Stimulated activated CD4-positive, alpha-beta T cell treated with anti-CD3 and anti-CD28 coated beads, Interleukin-4, amount 100 ng/mL, for 4 hours (primary cell): ENCODE measurements around the gene TAS2R4.
"Not testable (repeated sequence)": the region's sequence is repeated elsewhere in the genome, so short reads cannot be mapped to it uniquely, and the experiment has no call there.

Experiments used
- DNase-seq, 2 experiments: peaks; one replicate each; pipeline ENCODE4 v3.0.0-alpha.2; 2020

TAS2R4 gene

DNA sequence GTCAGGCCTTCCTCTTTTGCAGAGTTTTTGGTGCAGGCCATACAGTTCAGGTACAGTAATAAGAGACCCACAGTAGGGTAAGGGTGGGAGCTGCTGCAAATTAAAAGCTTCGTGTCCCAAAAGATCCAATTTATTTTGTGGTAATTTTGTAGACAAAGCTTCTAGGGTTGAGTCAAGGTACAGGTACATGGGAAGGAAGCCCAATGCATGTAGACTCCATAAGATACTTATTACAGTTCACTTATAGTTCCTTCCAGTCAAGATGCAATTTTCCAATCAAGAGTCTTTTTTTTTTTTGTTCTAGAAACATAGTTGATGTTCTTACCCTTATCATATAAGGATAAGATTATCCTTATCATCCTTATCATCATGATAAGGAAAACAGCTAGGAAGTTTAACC, at the start of gene TAS2R4:
TSS of gene TAS2R4 (plus strand) at position 301 of the 400 bp plus-strand sequence. CDS start 1,815 bp downstream, outside the sequence.
- no peak for DNase-seq

DNA sequence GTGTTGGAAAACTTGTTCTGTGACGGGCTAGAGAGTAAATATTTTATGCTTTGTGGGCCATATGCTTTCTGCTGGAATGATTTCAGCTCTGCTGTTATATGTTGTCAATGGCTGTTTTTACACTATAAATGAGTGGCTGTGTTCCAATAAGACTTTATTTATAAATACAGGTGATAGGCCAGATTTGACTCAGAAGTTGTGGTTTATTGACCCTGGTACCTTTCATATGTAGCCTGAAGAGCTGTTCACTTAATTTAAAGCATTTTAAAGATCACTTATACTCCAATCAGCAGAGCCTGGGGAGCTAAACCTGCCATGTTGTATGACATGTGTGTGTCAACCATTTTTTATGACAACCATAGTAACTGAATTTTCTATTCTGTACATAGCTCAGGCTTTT, 47.5 kb upstream of the TAS2R4 start:
- DNase-seq: no peak

DNA sequence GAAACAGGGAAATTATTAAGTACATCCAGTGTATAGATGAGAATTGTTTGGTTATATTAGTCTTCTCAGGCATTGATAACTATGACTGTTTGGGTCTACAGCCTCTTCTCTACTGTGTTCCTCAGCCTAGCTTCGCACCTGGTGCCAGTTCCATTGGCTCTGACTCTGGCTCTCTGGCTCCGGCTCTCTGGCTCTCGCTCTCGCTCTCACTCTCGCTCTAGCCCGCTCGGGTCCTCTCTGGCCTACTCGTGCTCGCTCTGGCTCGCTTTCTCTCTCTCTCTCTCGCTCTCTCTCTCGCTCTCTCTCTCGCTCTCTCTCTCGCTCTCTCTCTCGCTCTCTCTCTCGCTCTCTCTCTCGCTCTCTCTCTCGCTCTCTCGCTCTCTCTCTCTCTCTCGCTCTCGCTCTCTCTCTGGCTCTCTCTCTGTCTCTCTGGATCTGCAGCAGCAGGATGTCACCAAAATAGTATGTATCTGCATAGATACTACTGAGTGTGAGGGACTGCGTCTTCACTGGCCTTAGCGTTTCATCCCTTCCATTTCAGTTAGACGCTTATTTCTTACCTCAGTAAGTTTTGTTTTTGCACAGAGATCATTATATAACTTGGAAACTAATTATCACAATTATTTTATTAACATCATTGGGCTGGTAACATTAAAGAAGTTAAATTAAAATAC, 44.9 kb upstream of the TAS2R4 start:
- no peak for DNase-seq

DNA sequence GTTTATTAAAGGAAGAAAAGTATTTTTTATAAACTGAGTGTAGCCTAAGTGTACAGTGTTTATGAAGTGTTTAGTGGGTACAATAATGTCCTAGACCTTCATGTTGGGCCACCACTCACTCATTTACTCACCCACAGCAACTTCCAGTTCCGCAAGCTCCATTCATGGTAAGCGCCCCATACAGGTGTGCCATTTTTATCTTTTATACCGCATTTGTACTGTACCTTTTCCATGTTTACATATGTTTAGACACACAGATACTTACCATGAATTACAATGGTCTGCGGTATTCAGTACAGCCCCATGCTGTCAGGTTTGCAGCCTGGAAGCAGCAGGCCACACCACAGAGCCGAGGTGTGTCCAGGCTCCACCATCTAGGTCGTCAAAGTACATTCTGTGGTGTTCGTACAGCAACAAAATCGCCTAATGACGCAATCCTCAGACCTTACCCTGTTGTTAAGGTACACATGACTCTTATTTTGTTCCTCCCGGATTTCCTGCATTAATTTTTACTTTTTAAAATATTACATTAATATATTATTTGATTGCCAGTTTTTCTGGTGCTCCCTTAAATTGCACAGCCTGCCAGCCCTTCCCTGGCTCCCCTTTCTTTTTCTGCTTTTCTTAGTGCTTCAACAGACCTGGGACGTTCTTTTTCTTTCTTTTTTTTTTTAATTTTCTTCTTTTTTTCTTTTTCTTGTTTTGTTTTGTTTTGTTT, 39.2 kb upstream of the TAS2R4 start:
- no peak for DNase-seq

DNA sequence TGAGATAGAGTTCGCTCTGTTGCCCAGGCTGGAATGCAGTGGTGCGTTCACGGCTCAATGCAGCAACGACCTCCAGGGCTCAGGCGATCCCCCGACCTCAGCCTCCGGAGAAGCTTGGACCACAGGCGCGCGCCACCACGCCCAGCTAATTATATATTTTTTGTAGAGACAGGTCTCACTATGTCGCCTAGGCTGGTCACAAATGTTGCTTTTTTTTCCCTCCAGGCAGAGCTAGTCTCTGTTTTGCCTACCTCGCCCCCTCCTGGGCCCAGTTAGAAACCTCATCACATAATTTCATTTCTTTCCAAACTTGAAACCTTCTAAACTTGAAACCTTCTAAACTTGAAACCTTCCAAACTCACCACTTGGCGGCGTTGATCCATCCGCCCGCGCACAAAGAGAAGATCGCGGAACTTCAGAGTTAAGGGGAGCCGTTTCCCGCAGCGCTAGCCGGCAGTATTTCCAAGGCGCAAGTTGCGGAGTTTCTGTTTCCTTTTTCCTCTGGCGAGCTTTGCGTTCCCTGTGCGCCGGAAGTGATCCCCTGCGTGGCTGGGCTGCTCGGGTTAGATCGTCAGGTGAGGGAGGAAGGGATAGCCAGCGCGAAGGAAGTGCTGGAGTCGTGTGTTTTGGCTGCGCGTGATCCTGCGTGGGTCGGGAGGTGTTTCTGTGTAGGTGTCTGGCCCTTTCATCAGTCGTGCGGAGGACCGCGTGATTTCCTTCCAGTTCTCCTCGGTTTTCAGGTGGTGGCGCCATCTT, 38.5 kb upstream of the TAS2R4 start, which contains the start of gene SSBP1:
TSS of gene SSBP1 (plus strand) at position 523 of the 756 bp plus-strand sequence. CDS start 809 bp downstream, outside the sequence.
- peak; percentile 79 to 93 for DNase-seq

- no peak for DNase-seq
Measured at GRCh38 chr7:141738592-141739013, 37.9 kb upstream of the TAS2R4 start.

DNA sequence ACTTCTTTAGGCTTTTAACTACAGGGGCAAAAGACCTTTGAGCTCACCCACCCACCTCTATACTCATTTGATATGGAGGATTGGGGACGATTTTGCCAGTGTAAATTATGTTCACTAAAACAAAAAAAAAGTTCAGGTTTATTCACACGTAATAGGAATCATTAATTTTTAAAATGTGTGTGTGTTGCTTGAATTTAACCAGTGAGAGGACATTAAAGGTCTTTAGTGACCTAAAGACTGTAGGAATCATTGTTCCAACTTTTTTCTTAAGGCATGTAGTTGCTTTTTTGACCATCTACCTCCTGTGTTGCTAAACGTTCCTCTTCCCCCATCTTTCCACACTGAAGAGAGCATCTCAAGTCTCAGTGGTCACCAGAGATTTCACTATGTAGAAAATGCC, 37.2 kb upstream of the TAS2R4 start:
- no peak for DNase-seq

- no peak for DNase-seq
Measured at GRCh38 chr7:141742229-141742628, 34.2 kb upstream of the TAS2R4 start.

DNA sequence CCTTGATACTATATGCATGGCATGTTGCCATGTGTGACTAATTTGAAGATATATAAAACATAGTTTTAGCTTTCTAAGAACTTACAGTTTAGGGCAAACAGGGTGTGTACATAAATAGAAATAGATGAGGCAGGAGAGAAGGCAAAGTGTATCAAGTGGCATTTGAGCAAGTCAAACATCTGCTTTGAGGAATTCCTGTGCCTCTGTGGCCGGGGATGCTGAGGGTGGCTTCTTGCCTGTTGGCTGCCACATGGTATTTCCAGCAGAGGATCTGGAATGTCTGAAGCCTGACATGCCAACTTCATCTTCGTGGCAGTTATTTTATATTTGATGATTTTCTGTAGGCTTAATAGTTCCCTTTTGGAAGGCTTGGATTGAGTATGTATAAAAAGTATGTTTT, 32.3 kb upstream of the TAS2R4 start:
- no peak for DNase-seq

- DNase-seq: no peak
Measured at GRCh38 chr7:141748396-141748795, 28.1 kb upstream of the TAS2R4 start.

GRCh38 chr7:141751904-141752303, 24.6 kb upstream of the TAS2R4 start:
- DNase-seq: not testable (repeated sequence)

GRCh38 chr7:141752634-141753033, 23.8 kb upstream of the TAS2R4 start:
- DNase-seq: no peak

GRCh38 chr7:141754939-141755338, 21.5 kb upstream of the TAS2R4 start:
- no peak for DNase-seq

GRCh38 chr7:141763797-141764196, 12.7 kb upstream of the TAS2R4 start, which contains the start of gene TAS2R3:
Gene TAS2R3 (plus strand): TSS chr7:141764097. CDS start chr7:141764159, 62 bp downstream.
- no peak for DNase-seq

DNA sequence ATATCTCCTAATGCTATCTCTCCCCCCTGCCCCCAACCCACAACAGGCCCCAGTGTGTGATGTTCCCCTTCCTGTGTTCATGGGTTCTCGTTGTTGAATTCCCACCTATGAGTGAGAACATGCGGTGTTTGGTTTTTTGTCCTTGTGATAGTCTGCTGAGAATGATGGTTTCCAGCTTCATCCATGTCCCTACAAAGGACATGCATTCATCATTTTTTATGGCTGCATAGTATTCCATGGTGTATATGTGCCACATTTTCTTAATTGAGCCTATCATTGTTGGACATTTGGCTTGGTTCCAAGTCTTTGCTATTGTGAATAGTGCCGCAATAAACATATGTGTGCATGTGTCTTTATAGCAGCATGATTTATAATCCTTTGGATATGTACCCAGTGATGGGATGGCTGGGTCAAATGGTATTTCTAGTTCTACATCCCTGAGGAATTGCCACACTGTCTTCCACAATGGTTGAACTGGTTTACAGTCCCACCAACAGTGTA, 6.3 kb upstream of the TAS2R4 start:
- DNase-seq: not testable (repeated sequence)

DNA sequence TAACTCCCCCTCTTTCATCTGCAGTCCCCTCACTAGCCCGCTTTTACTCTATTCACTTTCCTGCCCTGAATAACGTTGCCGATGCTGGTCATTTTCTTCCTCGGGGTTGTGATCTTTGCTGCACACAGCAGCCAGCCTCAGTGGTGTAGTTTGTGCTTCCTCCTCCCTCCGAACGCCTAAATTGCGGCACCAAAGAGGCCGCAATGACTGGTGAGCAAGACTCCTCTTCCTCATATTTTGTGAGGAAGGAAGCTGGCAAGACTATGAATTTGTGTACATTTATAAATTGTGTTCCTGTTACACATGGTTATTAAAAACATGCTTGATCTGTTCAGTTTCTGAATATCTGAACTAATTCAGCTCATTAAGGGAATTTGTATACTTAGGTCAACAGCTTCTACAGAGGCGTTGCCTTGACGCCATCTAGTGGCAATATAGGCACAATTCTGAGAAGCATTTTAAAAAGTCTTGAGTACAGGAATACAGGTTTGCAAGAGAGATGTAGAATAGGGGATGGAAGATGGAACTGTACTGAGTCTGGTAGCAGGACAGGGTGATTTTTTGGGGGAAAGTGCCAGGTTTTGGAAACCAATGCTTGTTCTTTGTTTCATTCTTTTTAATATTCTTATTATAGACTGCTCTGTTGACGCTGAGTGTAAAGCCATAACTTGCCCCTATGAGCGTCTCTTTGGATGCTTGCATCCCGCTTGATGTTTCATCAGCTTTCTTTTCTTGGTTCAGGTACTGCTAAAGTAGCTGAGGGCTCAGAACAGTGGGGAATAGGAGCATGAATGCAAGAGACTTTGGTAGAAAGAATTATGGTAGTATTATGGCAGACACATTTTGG, 9.5 kb downstream of the TAS2R4 start:
- peak in 1 of 2 experiments; percentile 10 for DNase-seq

DNA sequence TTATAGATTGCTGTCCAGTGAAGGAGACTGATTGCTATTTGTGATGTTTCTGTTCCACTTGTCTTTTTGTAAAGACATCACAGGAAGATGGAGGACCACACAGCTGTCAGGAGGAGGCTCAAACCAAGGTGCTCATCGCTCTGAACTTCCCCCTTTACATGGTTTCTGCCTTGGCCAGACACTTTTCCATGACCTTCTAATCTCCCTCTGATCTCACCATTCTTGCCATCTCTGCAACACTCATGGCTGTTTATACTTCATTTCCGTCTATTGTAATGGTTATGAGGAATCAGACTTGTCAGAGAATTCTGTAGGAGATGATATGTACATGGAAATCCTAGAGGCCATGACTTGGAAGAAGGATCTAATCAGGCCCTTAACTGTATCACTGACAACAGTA, 11.8 kb downstream of the TAS2R4 start:
- no peak for DNase-seq

- DNase-seq: no peak
Measured at GRCh38 chr7:141789917-141790316, 13.4 kb downstream of the TAS2R4 start, which contains the start of gene TAS2R5. Gene TAS2R5 (plus strand): TSS chr7:141790217. CDS start chr7:141790362, 145 bp downstream.

DNA sequence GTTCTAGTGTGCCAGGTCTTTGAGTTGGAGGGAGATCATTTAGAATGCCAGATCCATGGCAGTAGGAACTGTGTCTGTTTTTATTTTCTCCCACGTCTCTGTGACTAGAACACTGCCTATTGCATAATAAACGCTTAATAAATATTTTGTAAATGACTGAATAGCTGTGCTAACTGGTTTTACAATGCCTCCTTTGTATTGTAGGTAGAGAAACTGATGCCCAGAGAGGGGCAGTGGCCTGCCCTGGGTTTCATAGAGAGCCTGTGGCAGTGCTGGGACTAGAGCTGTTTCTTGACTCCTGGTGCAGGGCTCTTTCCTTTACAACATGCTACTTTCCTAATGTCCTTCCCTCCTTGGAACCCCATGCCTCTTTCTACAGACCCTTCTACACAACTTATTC, 16.1 kb downstream of the TAS2R4 start:
- no peak for DNase-seq

GRCh38 chr7:141820067-141820466, 43.6 kb downstream of the TAS2R4 start:
- DNase-seq: no peak

GRCh38 chr7:141822432-141822831, 46.0 kb downstream of the TAS2R4 start:
- not testable (repeated sequence) for DNase-seq
